GM13976 (cell line): Measurements from ENCODE around the gene TMEM167A.

Experiments used
- DNase-seq: peaks from one replicate; pipeline ENCODE4 v3.0.0; 2012; ENCODE audit warnings: low spot score
- CTCF ChIP-seq: IDR thresholded peaks from 2 replicates; pipeline ENCODE4 v1.5.1; 2012; ENCODE audit warnings: borderline replicate concordance, mild to moderate bottlenecking; ENCODE audit not compliant: insufficient read depth; ENCODE audit errors: extremely low read depth, missing control alignments, control extremely low read depth
- in situ Hi-C: fragments of 300-500 bp; cut with MboI; formaldehyde crosslinking; loops from one replicate; pipeline ENCODE4 v1.12.0; 2022; ENCODE audit warnings: low sequenced_read_pairs, mixed read lengths, inconsistent platforms; ENCODE audit not compliant: unreplicated experiment

Gene TMEM167A

GRCh38 chr5:83055166-83055565, 22.0 kb downstream of the TMEM167A start:
- TF ChIP-seq CTCF: no peak
- DNase-seq: no peak
- in situ Hi-C loops: no loop called here

- no peak for DNase-seq
- in situ Hi-C loops: no loop called here
- TF ChIP-seq CTCF: no peak
Measured at GRCh38 chr5:83050723-83051340, 26.4 kb downstream of the TMEM167A start.

- TF ChIP-seq CTCF: no peak
- in situ Hi-C loops: no loop called here
- no peak for DNase-seq
Measured at GRCh38 chr5:83049370-83049885, 27.8 kb downstream of the TMEM167A start.

DNA sequence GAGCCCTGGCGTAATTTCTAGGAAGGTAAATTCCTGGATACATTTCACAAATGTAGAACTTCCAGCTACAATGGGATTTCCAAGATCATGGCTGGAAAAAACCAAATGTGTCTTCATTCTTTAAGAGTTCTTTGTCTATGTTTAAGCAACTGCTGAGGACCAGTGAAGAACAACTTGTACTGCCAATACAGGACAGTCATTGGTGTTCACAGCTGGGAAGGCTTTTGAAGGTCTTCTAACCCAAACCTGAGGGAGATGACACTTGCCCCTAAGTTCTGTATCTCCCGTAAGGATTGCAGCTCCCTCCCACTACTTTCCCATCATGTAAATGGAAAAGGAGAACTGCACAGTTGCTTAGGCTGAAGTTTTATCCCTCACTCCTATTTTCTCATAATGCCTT, 28.4 kb downstream of the TMEM167A start:
- DNase-seq: no peak
- in situ Hi-C loops: no loop called here
- TF ChIP-seq CTCF: no peak

GRCh38 chr5:83048277-83048676, 28.9 kb downstream of the TMEM167A start:
- no peak for TF ChIP-seq CTCF
- DNase-seq: no peak
- in situ Hi-C loops: no loop called here

- in situ Hi-C loops: no loop called here
- no peak for DNase-seq
- no peak for TF ChIP-seq CTCF
Measured at GRCh38 chr5:83044926-83045325, 32.3 kb downstream of the TMEM167A start.
